NCI-H187 treated with DMSO at 0.1 percent for 48 hours (cell line): Measurements from ENCODE around the gene PARD6B.

Experiments
- DNase-seq: peaks from one replicate; lab custom pipeline; 2025; lab: John Stamatoyannopoulos, UW

PARD6B gene

DNA sequence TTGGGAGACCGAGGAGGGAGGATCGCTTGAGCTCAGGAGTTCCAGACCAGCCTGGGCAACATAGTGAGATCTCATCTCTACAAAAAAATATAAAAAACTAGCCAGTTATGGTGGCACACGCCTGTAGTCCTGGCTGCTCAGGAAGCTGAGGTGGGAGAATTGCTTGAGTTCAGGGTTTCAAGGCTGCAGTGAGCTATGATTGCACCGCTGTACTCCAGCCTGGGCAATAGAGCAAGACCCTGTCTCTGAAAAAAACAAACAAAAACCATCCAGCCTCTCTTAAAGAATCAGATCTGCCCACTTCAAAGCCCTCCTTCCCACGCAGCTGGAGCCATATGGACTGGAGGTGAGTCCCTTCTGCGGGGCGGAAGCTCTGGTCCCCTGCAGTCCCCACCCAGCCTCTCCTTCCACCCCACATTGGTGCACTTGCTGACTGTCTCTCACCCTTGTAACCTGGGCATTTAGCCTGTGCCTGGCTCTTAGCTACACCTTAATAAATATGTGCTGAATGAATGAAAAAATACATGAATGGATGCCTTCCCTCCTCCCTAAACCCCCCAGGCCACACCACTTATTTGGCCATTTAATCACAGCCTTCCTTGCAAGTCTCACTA, 7.2 kb upstream of the PARD6B start:
- no peak for DNase-seq

DNA sequence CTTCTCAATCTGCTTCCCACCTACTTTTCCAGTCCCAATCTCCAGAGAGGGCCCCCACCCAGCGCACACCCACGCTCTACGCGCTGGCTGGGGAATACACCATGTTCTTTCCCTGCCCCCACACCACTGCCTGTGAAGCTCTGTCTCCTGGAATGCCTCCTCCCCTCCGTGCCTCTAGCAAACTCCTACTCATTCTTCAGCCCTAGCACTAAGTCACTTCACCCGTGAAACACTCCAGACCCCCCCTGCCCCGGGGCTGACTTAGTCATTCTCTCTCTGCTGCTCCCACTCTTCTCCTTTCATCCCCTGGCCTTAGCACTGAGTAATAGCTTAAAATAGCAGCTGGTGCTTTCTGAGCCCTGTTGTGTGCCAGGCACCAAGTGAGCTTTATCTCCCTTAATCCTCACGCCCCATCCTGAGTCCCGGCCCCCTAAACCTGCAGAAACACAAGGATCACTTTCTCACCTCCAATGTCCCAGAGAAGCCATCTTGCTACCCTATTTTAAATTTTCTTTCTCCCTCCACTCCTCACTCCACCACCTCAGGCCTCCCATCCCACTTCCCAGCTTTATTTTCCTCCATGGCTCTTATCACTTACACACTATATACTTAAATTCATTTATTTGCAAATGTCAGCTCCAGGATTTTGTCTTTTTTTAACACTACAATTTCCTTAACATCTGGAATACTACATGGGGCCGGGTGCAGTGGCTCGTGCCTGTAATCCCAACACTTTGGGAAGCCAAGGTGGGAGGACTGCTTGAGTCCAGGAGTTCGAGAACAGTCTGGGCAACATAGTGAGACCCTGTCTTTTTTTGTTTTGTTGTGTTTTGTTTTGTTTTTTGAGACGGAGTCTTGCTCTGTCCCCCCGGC, 6.3 kb upstream of the PARD6B start:
- no peak for DNase-seq

DNA sequence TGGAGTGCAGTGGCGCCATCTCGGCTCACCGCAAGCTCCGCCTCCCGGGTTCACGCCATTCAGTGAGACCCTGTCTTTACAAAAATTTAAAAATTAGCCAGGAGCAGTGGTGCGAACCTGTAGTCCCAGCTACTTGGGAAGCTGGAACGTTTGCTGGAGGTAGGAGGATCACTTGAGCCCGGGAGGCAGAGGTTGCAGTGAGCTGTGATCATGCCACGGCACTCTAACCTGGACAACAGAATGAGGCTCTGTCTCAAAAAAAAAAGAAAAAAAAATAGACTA, 5.7 kb upstream of the PARD6B start:
- no peak for DNase-seq

DNA sequence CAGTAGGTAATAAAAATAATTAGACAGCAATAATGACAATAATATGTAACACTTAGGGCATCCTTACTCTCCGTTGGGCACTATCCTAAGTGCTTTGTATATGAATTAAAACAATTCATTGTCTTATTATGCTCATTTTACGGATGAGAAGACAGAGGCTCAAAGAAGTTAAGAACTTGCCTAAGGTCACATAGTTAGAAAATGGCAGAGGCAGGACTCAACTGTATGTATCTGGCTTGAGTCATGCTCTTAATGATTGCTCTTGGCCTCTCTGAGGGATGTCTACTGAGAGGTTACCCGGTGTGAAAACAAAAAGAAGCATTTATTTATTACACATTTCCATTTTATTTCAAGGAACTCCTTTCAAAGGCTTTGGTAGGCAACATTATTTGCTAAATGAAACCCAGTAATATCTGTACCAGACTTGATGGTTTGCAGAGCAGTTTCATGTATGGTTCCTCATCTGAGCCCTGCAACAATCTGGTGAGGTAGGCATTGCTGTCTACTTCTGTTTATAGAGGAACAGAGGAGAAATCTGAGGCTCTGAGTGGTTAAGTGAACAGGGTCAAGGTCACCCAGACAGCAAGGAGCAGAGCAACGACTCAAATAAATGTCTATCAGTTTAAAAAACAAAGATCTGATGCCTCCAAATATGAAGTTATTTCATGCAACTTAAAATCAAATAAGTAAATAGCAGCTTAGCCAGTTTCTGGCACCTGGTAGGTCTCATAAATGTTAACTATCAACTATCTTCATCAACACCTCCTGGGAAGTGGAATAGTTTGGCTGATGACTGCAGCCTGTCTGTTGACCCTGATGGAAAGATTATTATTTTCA, 4.2 kb upstream of the PARD6B start:
- no peak for DNase-seq

DNA sequence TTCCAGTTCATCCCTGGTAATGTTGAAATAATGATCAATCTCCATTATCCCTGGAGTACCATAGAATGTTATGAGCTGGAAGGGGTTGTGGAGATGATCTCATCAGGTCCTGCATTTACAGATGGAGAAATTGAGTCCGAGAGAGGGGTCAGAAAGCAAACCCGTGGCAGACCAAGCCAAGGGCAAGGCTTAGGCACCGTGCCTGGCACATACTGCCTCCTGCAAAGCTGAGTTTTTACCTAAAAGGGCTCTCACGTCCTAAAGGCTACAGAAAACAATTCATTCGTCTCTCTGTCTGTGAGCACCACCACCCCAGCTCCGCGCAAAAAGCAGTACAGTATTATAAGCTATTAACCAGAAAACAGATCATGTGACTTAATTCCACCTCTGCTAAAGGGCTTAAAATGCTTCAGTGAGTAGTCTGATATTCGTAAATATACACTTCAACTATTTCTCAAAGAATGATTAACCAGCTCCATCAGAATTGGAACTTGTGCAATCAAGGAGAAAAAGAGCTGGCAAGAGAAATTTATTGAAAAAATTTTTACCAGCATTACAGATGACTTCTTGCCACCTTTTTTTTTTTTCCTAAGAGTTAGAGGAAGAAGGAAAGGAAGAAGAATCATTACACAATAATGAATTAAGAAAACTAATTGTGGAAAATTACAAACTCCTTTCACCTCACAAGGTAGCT, 3.4 kb upstream of the PARD6B start:
- no peak for DNase-seq

DNA sequence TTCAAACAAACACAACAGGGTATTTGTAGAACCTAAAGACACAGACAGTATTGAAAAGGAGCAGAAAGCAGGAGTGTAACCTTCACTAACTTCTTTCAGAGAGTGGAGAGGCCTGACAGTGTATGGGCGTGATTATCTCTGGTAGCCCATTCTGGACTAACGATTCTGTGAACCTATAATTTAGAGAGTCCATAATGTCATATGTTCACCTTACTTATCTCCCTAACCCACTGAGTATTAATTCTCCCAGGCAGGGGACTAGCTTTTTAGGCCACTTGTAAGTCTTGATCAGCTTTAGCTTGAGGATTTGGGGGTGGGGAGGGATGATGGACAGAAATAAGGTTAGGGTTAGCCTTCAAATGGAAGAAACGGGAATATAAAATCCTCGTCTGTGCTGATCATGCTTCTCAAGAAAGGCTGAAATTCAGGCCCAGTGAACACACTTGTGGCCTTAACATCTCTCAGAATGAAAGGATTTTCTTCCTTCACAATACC, 2.8 kb upstream of the PARD6B start:
- no peak for DNase-seq

DNA sequence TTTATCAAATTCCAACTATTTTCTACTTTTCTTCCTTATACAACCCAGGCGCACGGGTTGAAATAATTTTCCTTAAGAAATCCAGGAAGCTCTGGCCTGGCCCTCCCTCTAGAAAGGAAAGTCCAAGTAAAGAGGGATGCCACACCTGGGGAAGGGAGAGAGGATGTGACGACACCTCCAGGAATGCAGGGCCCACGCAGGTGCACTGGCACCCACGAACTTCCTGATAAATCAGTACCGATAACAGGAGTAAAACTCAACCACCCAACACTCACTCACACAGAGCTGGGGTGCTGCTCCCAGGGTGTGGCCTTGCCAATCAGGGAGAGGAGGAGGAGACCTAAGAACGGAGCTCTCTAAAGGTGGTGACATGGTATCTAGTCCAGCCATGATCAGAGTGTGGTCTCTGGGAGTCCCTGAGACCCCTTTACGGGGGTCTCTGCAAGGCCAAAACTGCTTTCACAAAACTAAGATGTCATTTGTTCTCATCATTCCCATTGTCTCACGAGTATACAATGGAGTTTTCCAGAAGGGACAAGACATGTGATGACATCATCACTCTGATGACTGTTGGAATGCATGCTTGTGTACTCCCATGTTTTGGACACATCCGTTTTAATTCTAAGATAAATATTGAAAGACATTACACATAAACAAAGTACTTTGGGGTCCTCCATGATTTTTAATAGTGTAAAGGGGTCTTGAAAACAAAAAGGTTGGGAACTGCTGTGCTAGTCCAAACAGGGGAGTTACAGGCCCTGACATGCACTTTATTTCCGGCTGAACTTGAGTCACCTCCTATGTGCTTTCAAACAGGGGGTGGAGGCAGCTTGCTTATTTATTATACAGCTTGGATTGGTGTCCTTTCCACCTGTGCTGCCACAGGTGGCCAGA, 2.2 kb upstream of the PARD6B start:
- no peak for DNase-seq

DNA sequence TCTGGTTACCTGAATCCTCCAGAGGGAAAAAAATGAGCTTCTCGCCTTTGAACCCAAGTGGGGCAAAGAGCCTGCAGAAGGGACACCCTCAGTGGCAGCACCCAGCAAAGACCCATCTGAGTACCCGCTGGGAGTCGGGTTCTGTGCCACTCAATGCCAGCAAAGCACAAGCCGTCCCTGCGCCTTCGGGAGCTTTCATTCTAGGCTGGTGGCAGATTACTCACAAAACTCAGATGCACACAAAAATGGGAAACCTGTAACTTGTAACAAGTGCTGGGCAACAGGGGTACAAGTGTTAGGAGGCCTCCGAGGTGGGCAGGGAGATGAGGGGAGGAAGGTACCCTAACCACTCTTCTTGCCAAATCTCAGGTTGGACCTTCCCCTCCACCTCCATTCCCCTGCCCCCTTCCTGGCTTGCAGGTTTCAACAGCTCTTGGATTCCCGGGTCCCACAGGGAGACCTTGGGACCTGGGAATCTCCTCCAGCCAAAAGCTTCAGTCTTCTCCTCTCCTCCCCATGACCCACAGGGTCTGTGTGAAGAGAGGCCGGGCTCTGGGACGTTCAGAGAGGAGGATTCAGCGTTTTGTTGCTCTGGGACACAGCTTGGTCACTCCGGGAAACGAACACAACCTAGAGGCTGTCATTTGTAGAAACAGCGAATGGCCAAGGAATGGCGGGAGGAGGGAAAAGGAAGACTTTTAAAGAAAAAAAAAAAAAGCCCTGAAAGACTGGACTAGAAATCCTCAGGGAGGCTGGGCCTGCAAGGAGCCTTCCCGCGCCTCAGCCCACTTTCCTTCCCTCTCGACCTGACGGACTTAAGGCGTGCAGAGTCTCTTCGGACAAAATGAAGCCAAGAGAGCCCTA, 1.2 kb upstream of the PARD6B start:
- no peak for DNase-seq

DNA sequence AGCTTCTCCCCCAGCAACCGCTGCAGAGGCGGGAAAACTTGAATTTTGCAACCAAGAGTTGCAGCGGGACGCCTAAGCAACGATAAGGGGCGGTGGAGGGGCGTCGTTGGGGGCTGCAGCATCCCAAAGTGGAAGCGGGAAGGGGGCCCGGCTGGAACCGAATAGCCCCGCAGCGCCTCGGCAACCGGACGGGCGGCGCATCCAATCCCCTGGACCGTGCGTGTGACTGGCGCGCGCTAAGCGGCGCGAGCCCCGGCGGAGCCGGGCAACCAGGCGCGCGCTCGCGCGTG, 670 bp upstream of the PARD6B start:
- no peak for DNase-seq

DNA sequence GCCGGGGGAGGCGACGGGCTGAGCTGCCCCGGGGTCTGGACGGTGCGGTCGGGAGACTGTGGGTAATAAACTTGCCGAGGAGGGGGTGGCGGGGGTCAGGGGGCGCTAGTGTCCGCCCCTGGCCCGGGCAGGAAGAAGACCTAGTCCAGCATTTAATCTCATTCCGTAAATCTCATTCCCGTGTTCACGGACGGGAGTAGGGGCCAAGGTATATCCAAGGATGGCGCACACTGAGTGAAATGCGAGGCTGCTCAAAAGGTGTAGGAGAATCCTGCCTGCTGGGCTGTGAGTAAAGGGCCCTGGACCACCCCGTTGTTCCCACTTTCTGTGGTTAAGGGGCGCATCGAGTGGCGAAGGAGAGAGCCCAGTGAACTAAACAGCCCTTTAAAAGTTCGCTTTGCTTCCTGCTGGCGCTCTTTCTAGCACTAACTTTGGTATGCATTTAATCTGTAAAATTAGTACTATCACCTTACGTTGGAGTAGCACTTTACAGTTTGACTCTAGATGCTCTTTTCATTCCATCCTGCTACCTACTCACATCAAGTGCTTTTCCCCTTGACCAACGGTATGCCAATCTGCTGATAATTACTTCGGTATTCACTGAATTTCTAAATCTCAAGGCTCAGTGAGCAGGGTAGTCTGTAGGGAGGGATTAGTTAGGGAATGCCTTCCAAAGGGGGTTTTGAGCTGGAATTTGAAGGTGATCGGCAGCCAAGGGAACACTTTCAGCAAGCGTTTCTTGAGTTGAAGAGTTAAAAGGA, 730 bp downstream of the PARD6B start:
- no peak for DNase-seq

DNA sequence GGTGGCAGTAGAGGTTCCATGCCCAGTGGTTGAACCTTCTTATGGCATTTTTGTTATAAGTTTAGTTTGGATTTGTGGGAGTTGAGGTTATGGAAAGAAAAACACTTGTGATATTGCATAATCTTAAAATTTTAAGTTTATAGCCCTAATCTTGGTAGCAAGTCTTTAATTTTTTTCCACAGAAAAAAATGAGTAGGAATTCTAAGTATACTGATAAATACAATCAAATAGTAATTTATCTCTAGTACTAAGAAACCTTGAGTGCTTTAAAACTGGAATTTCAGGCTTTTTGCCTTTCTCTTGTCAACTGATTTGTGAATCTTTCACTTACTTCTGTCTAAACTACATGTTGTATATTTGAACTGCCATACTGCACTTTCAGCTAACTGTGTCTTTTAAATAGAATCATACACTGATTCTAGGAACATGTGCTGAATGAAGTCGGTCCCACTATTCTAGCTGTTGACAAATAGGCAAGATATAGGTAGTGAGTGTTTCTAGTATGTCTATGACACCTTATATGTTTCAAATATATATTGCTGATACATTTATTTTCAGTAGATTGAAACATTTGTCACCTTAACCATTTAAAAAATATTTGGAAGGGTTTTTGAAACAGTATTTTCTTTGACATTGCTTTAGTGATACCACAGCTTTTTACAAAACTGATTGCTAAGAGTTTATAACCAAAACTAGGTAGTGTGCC, 2.4 kb downstream of the PARD6B start:
- no peak for DNase-seq

DNA sequence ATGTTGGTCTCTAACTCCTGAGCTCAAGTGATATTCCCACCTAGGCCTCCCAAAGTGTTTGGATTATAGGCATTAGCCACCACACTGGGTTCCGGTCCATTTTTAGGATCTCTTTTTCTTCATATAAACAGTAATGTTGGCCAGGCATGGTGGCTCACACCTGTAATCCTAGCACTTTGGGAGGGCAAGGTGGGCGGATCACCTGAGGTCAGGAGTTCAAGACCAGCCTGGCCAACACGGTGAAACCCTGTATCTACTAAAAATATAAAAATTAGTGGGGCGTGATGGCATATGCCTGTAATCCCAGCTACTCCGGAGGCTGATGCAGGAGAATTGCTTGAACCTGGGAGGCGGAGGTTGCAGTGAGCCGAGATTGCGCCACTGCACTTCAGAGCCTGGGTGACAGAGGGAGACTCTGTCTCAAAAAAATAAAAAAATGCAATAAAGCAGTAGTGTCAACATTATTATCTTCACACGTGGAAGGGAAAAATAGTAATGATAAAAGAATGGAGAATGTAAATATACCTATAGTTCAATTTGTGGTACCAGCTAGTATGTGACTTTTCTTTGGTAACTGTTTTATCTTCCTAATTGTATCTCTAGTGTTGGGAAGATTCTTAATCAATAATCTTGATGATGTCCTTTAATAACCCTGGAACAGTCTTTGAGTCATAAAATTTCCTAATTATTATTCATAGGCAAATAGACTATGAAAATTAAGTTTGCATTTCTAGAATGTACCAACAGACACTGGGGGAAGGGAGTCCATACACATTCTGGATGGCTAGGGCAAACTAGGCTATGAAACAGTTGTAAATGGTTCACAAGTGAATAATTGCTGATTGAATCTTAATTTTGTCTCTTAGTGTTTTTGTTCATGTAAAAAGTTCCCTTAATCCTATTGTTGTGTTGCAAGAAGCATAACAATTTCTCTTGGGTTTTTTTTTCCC, 3.6 kb downstream of the PARD6B start:
- DNase-seq, result no peak

DNA sequence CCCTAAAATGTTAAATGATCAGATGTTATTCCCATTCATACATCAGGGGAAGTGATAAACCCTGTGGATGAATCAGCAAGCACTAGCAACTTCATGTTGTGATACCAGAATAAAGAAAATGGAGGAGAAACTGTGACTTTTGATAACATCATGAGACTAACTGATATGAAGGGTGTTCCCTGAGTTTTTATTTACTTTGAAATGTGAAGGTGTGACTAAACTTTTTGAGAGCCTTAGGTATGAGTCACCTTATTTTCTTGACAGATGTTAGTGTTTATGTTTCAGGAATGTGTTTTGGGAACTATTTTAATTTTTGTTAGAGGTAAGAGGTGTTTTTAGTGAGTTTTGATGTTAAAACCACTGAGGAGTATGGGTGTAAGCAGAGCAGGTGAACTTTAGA, 4.4 kb downstream of the PARD6B start:
- no peak for DNase-seq

DNA sequence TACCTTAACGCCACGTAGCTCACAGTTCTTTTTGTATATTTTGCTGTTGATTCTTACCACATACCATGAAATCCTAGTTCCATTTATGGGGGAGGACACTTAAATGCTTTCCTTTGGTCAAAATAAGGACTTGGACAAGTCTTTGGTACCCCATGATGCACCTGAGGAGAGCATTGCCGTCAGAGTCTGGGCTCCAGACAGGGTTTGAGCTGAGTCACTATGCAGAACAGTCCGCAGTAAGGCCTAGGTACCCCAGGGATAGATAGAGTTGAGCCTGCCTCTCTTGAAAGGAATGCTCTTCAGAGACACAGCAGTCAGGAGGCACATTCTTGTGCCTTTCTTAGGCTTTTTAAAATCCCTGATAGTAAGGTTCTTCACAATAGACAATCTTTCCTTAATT, 6.0 kb downstream of the PARD6B start:
- DNase-seq, result no peak

DNA sequence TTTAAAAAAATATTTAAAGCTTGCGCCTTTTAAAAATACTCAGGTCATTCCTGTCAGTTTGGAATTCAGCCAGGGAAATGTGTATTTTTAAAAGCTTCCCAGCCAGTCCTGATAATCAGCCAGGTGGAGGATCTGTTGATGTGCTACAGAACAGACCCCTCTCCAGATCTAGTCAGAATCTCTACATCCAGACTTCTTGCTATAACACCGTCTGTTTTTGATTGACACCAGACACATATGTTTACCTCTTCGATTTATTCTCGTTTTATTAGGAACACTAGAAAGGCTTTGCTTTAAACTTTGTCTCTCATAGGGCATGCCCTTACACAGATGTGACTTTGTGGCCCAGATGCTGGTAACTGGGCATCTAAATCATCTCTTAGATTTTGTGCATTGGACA, 11.7 kb downstream of the PARD6B start:
- DNase-seq, result no peak

DNA sequence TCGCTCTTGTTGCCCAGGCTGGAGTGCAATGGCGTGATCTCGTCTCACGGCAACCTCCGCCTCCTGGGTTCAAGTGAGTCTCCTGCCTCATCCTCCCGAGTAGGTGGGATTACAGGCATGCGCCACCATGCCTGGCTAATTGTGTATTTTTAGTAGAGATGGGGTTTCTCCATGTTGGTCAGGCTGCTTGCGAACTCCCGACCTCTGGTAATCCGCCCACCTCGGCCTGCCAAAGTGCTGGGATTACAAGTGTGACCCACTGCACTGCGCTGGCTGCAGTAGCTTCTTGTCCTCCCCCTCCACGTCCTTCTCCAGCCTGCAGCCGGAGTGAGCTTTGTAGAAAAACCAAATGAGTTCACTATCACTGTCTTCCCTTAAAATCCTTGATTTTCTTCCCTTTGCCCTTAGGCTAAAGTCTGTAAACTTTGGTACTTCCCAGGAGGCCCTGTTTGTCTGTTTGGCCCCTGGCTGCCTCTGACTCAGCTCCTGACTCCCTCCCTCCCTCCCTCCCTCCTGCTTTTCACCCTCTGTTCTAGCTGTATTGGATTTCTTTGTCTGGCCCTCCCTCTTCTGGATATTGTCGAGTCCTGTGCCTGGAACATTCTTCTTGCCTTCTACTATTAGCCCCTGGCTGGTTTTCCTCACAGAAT, 12.9 kb downstream of the PARD6B start:
- no peak for DNase-seq

DNA sequence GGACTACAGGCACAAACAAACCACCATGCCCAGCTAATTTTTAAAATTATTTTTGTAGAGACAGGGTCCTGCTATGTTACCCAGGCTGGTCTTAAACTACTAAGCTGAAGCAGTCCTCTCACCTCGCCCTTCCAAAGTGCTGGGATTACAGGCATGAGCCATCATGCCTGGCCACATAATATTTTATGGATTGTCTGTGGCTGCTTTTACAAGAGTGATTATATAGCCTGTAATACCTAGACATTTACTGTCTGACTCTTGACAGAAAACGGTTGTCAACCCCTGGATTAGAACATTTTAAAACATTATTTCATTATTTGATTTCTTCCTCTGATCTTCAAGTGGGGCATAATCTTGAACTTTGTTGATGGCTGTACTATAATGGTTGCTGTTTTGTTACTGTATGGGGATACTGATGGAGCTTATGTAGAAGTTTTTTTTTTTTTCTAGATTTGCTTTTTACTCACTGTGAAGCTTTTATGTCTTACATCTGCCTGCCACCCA, 14.3 kb downstream of the PARD6B start:
- DNase-seq, result no peak
